ENCODE results near the gene LRMDA.

- no peak for TF ChIP-seq JUN (IDR thresholded peaks at IDR 0.05)
- TF ChIP-seq CTCF (IDR thresholded peaks at IDR 0.05), result no peak
- TF ChIP-seq MAFK (IDR thresholded peaks at IDR 0.05; ENCODE audit: partially characterized antibody), result no peak
- no peak for TF ChIP-seq POLR2A (IDR thresholded peaks at IDR 0.05; ENCODE audit: low read length)
- no peak for TF ChIP-seq REST (IDR thresholded peaks at IDR 0.05)
- TF ChIP-seq PHF8 (IDR thresholded peaks at IDR 0.05; ENCODE audit: borderline replicate concordance, low read depth), result no peak
- no peak for TF ChIP-seq CEBPB (IDR thresholded peaks at IDR 0.05)
Observed at GRCh38 chr10:75390178-75390577, 41.2 kb upstream of the LRMDA start.

All from A549 (cell line).